ENCODE data around the gene LLGL2.

Gene LLGL2

DNA sequence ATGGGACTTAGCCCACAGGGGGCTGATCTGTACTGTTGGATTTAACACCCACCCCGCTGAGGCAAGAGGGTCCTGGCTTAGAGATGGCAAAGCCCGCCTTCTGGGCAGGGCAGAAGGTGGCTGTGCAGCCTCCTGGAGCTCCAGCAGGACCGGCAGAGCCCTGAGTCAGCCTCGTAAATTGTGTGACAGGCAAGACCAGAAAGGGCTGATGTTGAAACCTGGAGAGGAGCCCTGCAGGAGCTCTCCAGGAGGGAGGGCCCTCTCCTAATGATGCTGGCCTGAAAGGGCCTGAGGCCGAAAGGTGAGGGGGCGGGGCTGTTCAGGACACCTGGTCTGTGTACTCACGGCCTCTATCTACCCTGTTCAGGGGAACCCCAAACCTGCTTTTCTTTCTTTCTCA is 39.6 kb downstream of the LLGL2 start:
- TF ChIP-seq ZNF274 (IDR thresholded peaks at IDR 0.05; ENCODE audit: low read depth, low read length), result no peak
- H3K4me3 ChIP-seq (ENCODE audit: low read length), result no peak overlapping the region

DNA sequence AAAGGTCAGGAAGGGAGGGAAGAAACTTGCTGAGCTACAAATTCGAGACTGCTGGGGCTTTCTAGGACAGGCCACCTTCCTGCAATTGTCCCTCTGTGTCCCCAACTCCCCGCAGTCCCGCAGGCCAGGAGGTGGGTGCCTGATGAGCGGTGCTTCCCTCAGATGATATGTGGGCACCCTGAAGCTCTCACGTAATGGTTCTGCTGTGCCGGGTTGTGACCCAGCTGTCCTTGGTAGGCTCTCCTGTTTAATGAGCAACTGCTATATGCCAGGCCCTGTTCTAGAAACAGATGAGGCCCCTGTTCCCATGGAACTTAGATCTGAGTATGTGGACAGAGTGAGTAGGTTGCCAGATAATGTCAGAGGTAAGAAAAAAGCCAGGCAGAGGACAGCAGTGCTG is 40.1 kb downstream of the LLGL2 start:
- TF ChIP-seq ZNF274 (IDR thresholded peaks at IDR 0.05; ENCODE audit: low read depth, low read length), result no peak
- H3K4me3 ChIP-seq (ENCODE audit: low read length), result no peak overlapping the region

DNA sequence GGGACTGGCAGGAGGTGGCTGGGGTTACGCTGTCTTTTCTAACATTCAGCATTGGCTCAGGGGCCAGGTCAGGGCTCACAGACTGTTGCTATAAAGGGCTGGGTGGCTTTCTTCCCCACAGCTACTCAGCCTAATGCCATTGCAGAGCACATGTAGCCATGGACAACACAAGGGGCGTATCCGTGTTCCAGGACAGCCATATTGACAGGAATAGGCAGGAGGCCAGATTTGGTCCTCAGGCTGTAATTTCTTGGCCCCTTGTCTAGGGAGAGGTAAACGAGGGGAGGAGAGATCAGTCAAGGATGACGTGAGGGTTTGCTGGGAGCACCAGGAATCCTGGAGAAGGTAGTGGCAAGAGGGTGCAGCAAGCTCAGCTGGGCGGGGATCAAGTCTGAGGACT is 40.9 kb downstream of the LLGL2 start:
- H3K4me3 ChIP-seq (ENCODE audit: low read length), result no peak overlapping the region
- TF ChIP-seq ZNF274 (IDR thresholded peaks at IDR 0.05; ENCODE audit: low read depth, low read length), result no peak

DNA sequence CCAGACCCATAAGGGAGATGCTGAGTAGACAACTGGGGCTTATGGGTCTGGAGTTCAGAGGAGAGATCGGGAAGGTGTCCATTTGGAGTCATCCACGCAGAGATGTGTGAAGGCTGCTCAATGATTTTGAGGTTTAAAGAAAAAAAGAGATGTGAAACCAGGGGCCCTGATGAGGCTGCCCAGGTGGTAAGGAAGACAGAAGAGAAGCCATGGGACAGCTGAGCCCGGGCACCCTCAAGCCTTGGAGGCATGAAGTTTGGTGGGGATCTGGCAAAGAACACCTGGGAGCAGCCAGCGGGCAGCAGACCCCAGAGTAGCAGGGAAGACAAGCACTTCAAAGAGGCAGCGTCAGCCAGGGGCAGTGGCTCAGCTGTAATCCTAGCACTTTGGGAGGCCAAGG is 41.3 kb downstream of the LLGL2 start:
- TF ChIP-seq ZNF274 (IDR thresholded peaks at IDR 0.05; ENCODE audit: low read depth, low read length), result no peak
- H3K4me3 ChIP-seq (ENCODE audit: low read length), result no peak overlapping the region

GRCh38 chr17:75568412-75569255 is 43.1 kb downstream of the LLGL2 start:
- TF ChIP-seq ZNF274 (IDR thresholded peaks at IDR 0.05; ENCODE audit: low read depth, low read length), result no peak
- no peak overlapping the region for H3K4me3 ChIP-seq (ENCODE audit: low read length)

DNA sequence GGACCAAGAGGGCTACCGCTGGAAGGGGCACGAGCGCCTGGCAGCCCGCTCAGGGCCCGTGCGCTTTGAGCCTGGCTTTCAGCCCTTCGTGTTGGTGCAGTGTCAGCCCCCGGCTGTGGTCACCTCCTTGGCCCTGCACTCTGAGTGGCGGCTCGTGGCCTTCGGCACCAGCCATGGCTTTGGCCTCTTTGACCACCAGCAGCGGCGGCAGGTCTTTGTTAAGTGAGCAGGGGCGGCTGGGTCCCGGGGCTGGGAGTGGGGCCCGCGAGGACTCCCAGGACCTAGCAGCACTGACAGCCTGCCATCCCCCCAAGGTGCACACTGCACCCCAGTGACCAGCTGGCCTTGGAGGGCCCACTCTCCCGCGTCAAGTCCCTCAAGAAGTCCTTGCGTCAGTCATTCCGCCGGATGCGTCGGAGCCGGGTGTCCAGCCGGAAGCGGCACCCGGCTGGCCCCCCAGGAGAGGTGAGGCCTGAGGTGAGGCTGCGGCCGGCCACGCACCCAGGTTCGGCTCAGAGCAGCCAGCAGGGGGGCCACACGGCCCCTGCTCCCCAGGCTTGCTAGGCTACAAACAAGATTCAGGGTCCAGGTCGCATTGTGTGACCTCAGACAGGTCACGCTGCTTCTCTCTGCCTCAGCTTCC is 44.7 kb downstream of the LLGL2 start:
- TF ChIP-seq ZNF274 (IDR thresholded peaks at IDR 0.05; ENCODE audit: low read depth, low read length), result no peak
- H3K4me3 ChIP-seq (ENCODE audit: low read length), result no peak overlapping the region

GRCh38 chr17:75570772-75571171 is 45.3 kb downstream of the LLGL2 start:
- TF ChIP-seq ZNF274 (IDR thresholded peaks at IDR 0.05; ENCODE audit: low read depth, low read length), result no peak
- H3K4me3 ChIP-seq (ENCODE audit: low read length), result no peak overlapping the region

- H3K4me3 ChIP-seq (ENCODE audit: low read length), result no peak overlapping the region
- no peak for TF ChIP-seq ZNF274 (IDR thresholded peaks at IDR 0.05; ENCODE audit: low read depth, low read length)
Observed at GRCh38 chr17:75571197-75571884, 45.8 kb downstream of the LLGL2 start.

- H3K4me3 ChIP-seq (ENCODE audit: low read length), result no peak overlapping the region
- no peak for TF ChIP-seq ZNF274 (IDR thresholded peaks at IDR 0.05; ENCODE audit: low read depth, low read length)
Observed at GRCh38 chr17:75571885-75572215, 46.4 kb downstream of the LLGL2 start.

GRCh38 chr17:75572713-75573539 is 47.4 kb downstream of the LLGL2 start:
- TF ChIP-seq ZNF274 (IDR thresholded peaks at IDR 0.05; ENCODE audit: low read depth, low read length), result no peak
- H3K4me3 ChIP-seq (ENCODE audit: low read length), result no peak overlapping the region

DNA sequence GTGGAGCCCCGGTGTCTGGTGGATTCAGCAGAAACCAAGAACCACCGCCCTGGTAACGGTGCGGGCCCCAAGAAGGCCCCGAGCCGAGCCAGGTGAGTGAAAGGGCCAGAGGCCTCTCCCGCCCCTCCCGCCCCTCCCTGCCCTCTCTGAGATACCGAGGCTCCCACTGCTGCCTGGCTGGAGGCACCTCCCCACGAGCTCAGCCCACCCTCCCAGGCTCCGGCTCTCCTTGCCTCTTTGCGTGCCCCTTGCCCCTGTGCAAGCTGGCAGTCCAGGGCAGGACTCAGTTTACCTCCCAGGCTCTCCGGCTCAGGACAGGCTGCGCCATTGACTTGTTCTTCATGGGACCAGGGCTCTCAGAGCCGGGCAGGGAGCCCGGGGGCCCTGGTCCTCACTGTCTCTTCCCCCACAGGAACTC is 48.1 kb downstream of the LLGL2 start:
- no peak overlapping the region for H3K4me3 ChIP-seq (ENCODE audit: low read length)
- no peak for TF ChIP-seq ZNF274 (IDR thresholded peaks at IDR 0.05; ENCODE audit: low read depth, low read length)

GRCh38 chr17:75573994-75574393 is 48.5 kb downstream of the LLGL2 start:
- H3K4me3 ChIP-seq (ENCODE audit: low read length), result no peak overlapping the region
- no peak for TF ChIP-seq ZNF274 (IDR thresholded peaks at IDR 0.05; ENCODE audit: low read depth, low read length)

DNA sequence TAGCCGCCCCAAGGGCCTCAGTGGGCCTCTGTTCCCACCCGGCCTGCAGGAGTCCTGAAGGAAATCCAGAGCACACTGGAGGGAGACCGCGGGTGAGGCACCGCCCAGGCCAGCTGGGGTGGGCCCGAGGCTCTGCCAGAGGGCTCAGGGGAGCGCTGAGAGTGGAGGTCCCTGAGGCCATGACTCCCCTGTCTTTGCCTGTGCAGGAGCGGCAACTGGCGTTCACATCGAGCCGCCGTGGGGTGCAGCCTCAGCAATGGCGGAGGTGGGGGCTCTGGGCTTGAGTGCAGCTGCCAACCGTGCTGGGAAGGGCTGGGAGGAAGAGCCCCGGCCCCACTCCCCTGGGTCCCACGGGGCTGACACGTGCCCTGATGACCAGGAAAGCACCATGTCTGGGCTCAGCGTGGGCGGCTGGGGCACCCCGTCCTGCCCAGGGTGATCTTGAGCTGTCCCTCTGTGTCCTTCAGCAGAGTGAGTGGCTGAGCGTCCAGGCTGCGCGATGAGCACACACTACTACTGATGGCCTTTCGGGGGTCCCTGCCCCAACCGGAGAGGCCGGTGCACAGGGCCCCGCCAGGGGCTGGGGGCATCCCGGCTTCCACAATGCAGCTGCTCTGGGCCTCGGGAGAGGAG is 49.0 kb downstream of the LLGL2 start:
- no peak for TF ChIP-seq ZNF274 (IDR thresholded peaks at IDR 0.05; ENCODE audit: low read depth, low read length)

DNA sequence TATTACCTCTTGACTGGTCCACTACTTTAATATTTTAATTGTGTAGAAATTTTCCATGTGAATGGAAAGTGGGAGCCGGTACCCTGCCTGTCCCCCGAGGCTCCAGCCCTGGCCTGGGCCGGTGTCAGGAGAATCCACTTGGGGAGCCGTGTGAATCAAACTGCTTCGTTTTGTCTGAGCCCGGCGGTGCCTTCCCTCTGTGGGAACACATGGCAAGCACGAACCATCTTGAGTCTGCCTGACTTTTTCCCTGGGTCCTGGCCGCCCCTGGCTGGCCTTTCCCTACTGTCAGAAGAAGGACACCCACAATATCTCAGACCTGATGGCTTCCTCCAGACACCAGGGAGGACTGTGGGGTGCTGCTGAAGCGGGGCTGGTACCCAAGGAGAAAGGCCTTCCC is 49.7 kb downstream of the LLGL2 start:
- no peak overlapping the region for H3K4me3 ChIP-seq (ENCODE audit: low read length)

More for the DNA sequence above, 49.0 kb downstream of the LLGL2 start:
- H3K4me3 ChIP-seq (ENCODE audit: low read length), result no peak overlapping the region

More for the DNA sequence above, 49.7 kb downstream of the LLGL2 start:
- no peak for TF ChIP-seq ZNF274 (IDR thresholded peaks at IDR 0.05; ENCODE audit: low read depth, low read length)
